ENCODE measurements around the gene ZSWIM5. TPM values are rescaled to one million over a fixed set of nuclear protein-coding genes. Genes with fewer than 3 reads are reported as not detected.

ZSWIM5 gene
- total RNA-seq, 1 experiment from 2014 or later, result 2.9 TPM

Other genes with a start within 250 kb of the ZSWIM5 start
- gene EIF2B3, start 220.0 kb downstream of the ZSWIM5 start, total RNA-seq (2014; rRNA removed; shearing (Covaris generic)), result 22.8 and 23.0 TPM in 2 replicates
- gene HECTD3, start 195.3 kb downstream of the ZSWIM5 start, total RNA-seq (2014; rRNA removed; shearing (Covaris generic)), result 13.5 and 13.6 TPM in 2 replicates
- 88.6 and 89.2 TPM in 2 replicates for gene UROD, start 194.4 kb downstream of the ZSWIM5 start, total RNA-seq (2014; rRNA removed; shearing (Covaris generic))
- 2.9 TPM in 2 replicates for gene HPDL, start 120.3 kb upstream of the ZSWIM5 start, total RNA-seq (2014; rRNA removed; shearing (Covaris generic))
- 7.6 and 7.7 TPM in 2 replicates for gene TOE1, start 133.6 kb upstream of the ZSWIM5 start, total RNA-seq (2014; rRNA removed; shearing (Covaris generic))
- 10.1 and 10.9 TPM in 2 replicates for gene MUTYH, start 133.8 kb upstream of the ZSWIM5 start, total RNA-seq (2014; rRNA removed; shearing (Covaris generic))

Data from NCI-H460 (cell line).